GM19324 (cell line): Measurements from ENCODE around the gene PNMA8B.
"Not testable (repeated sequence)": the region's sequence is repeated elsewhere in the genome, so short reads cannot be mapped to it uniquely, and the experiment has no call there.

ENCODE experiments used
- ATAC-seq: cut with Tn5 transposase; IDR thresholded peaks from one replicate; pipeline ENCODE4 v1.9.1; 2021; ENCODE audit warnings: mild to moderate bottlenecking, moderate library complexity; ENCODE audit not compliant: unreplicated experiment, low FRiP score

Gene PNMA8B, protein sequence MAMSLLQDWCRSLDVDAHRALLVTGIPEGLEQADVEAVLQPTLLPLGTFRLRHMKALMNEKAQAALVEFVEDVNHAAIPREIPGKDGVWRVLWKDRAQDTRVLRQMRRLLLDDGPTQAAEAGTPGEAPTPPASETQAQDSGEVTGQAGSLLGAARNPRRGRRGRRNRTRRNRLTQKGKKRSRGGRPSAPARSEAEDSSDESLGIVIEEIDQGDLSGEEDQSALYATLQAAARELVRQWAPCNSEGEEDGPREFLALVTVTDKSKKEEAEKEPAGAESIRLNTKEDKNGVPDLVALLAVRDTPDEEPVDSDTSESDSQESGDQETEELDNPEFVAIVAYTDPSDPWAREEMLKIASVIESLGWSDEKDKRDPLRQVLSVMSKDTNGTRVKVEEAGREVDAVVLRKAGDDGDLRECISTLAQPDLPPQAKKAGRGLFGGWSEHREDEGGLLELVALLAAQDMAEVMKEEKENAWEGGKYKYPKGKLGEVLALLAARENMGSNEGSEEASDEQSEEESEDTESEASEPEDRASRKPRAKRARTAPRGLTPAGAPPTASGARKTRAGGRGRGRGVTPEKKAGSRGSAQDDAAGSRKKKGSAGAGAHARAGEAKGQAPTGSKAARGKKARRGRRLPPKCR

DNA sequence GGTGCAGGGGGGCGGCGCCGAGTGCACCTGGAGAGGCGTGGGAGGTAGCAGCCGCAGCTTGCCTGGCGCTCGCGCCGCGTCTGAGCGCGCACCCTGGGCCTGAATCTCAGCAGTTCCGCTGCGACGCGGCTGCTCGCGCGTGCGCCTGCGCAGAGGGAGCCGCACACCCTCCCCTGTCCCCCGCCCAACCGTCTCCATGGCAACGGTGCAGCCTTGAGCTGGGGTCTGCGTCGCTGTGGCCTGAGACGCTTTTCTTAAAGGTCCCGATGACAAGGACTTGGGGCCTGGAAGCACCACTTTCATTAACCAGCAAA is at the start of gene PNMA8B:
TSS of gene PNMA8B (minus strand) at position 82 of the 314 bp plus-strand sequence. CDS start 402 bp downstream, outside the sequence.
- no peak for ATAC-seq

DNA sequence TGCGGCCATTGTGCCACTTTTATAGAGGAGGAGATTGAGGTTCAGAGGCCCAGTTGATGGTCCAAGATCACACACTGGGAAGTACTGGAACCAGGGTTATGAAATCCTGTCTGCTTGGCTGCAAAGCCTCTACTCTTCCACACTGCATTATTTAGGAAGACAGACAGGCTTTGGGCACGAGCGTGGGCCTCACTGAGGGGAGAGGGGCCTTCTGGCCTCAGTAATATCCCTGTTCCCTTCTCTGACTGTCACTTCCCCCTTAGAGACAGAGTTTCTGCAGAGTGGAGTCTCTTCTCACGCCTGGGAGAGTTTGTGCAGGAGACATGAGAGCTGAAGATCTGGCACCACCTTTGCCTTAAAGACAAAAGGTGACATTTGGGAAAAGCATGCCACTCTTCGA is 49.0 kb upstream of the PNMA8B start:
- ATAC-seq: no peak

DNA sequence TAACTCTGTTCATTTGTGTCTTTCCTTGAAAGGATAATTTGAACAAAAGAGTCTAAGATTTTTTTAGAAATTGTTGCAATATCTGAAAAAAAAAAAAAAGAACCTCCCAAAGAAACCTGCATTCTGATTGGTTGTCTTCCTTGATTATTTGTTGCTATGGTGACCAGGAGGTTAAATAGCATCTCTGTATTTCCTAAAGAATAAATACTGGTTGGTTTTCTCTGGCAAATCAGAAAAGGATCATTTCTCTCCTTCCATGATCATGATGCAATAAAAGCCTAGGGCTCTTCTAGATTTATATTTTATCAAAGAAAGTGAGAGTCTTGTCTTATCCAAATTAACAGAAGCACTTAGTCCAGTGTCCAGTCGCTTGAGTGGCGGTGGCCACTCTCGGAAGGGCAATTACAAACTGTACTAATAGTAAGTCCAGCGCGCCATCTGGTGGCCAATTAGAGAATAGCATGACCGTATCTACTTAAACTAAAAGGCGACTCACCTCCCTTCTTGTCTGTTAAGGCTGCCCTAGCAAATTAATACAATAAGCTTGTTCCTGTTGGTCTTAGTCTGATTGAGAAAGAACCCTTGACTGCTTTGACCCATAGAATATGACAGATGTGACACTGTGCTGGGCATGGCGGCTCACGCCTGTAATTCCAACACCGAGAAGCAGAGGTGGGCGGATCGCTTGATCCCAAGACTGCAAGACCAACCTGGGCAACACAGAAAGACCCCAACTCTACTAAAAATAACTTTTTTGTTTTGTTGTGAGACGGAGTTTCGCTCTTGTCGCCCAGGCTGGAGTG is 47.0 kb upstream of the PNMA8B start:
- ATAC-seq: no peak

DNA sequence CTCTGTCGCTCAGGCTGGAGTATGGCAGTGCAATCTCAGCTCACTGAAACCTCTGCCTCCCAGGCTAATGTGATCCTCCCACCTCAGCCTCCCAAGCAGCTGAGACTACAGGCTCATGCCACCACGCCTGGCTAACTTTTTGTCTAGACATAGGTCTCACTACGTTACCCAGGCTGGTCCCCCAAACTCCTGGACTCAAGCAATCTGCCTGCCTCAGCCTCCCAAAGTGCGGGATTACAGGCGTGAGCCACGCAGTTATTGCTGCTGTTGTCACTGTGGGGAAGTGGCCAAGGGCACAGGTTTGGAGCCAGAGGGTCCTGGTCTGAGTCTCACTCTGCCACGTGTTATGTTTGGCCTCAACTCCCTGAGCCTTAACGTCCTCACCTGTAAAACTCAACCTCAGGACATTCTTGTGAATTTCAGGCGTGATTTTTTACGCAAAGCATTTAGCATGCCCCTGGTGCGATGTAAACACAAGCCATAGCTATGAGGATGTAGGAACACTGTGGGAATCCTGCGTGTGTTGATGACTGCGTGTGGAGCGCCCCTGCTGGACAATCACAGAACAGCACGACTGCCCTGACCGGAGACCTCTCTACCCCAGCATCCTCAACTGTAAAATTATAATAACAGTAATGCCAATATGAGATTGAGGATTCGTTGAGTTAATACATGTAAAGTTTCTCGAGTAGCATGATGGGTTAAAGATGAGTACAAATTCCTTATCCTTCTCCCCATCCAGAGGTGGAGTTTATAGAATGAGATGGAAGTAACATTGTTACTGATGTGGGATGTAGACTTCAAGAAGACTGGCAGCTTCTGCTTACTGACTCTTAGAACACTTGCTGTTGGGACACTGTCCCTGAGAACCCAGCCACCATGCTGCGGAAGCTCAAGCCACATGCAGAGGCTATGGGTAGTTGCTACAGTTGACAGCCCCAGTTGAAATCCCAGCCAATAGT is 41.8 kb upstream of the PNMA8B start:
- no peak for ATAC-seq

DNA sequence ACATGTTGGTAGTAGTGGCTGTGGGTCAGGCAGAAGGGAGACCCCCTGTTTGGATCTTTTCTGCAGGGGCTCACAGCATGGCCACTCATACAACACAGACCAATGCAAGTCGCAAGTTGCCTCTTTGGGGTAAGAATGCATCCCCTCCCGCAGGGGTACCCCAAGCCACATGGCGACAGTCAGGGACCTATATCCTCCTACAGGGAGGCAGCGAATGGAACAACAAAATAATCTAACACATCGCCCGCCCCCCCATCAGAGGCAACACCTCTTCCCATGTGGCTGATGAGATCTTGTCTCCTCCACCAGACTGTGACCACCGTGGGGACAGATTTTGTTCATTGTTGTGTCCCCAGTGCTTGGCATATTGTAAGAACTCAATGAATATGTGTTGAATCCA is 40.7 kb upstream of the PNMA8B start:
- no peak for ATAC-seq

DNA sequence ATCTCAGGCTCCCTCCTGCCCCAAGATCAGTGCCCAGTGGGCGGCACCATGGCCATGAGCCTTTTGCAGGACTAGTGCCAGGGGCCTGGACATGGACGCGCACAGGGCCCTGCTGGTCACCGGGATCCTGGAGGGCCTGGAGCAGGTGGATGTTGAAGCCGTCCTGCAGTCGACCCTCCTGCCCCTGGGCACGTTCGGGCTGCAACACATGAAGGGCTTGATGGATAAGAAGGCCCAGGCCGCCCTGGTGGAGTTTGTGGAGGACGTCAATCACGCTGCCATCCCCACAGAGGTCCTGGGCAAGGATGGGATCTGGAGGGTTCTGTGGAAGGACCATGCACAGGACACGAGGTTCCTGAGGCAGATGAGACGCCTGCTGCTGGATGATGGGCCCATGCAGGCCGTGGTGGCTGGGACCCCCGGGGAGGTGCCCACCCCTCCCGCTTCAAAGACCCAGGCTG is 38.0 kb upstream of the PNMA8B start:
- no peak for ATAC-seq

DNA sequence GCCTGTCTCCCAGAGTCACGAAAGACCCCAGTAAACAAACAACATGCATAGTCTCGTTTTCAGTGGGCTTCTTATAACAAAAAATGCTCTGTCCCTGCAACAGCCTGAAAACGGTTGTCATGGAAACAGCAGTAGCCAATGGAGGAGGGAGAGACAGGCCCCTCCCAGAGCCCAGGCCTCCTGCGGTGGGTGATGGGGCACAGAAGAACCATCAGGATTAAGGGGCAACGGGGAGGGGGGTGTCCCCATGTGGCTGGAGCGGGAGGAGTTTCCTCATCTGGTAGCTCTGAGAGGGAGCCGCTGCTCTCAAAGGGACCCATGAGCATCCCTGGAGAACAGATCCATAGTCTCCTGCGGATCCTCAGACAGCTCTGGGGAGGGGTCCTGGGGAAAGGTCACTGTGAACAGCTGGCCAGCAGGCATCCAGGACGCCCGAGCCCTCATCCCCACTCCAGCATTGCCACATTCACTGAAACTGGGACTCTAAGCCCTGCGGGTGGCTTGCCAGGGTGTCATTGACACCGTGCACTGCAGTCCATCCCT is 37.5 kb upstream of the PNMA8B start:
- no peak for ATAC-seq

DNA sequence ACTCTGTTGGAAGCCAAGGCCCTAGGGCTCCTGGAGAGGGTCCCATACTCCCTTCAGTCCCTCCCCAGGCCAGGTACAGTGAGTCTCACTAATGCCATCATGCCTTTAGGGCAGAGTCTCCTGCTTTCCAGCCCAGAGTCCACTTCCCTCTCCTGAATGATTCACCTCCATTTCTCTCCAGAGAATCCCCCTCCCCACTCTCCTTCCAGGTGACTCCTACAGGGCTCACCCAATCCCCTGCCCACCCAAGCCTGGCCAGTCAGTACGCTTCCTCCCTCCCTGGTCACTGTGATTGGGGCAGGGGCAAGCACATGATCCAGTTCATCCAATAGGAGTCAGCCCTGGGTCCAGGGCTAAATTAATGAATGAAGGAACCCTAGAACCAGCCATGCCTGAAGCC is 35.0 kb upstream of the PNMA8B start:
- no peak for ATAC-seq

DNA sequence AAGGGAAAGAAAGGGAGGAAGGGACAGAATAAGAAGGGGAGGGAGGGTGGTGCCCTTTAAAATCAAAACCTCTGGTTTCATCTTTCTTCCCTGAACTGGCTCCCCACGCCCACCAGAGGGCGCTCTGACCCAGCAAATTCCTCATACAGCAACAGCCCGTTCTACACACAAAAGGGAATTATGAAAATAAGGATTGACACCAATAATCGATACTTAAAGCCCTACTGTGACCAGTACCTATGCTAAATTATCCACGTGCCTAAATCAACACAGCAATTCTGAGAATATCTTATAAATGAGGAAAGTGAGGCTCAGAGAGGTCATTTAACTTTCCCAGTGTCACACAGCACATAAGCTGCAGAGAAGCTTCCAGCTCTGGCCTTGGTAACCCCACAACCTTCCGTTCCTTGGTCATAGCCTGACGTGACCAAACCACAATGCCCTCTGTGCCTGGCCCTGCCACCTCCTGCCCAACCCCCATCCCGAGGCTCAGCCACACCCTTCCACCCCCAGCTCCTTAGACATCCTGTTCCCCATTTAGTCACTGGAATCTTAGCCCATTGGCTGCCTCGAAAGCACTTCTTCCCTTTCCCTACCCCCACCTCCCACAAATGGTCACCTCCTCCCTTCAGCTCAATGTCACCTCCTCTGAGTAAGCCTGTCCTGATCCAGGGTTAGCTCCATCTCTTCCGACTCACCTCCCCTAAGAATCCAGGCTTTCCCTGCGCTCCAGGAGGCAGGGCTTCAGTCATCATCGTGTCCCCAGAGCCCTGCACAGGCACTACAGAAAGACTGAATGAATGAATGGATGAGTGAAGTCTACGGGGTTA is 34.2 kb upstream of the PNMA8B start:
- no peak for ATAC-seq

DNA sequence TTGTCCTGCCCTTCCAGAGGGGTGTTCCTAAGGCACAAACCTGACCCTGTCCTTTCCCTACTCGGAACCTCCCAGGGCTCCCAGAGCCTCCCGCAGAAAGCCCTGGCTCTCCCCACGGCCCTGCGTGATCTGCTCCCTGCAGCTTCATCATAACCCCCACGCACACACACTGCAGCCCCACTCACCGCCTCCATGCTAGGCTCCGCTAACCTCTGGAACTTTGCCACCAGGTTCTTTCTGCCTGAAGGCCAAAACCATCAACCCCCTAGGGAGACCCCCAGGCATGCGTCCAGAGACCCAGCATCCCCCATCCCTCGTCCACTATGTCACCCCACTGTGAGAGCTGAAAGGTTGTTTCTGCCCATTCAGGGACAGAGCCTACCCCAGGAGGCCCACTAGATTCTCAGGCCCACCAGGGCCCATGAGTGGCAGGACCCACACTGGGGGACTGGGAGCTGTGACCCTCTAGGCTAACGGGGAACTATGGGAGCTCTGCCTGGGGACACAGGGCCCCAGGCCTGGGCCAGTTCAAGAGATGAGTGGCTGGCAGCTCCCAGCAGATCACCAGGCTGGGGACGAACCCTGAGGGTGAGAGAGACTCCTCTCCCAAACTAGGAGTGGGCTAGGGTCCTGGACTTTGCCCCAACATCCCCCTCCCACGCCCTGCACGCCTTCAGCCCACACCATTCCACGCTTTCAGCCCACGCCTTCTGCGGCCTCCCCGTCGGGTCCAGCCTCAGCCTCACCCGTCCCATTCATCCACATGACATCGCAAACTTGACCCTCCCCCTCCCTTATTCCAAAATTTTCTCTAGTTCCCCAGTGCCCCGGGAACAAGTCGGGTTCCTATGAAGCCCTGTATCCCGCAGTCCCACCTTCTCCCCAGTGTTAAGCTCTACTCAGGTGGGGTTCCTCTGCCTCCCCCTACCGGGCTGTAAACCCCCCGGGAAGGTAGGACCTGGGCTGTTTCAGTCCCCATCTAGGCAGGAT is 33.2 kb upstream of the PNMA8B start:
- no peak for ATAC-seq

DNA sequence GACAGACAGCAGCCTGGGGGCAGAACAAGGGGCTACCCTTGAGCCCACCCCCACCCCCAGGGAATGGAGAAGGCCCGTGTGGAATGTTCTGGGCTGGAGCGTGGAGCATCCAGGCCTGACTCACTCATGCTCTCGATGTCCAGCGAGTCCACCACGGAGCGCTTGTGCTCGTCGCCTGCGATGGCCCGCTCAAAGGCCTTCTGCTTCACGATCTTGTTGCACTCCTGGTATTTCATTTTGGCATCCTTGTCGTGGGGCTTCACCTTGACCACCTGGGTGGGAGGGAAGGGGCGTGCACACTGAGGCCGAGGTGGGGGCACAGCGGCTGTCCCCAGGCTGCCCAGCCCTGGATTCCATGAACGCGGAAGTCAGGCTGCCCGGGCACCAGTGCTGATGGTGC is 31.1 kb upstream of the PNMA8B start:
- not testable (repeated sequence) for ATAC-seq

DNA sequence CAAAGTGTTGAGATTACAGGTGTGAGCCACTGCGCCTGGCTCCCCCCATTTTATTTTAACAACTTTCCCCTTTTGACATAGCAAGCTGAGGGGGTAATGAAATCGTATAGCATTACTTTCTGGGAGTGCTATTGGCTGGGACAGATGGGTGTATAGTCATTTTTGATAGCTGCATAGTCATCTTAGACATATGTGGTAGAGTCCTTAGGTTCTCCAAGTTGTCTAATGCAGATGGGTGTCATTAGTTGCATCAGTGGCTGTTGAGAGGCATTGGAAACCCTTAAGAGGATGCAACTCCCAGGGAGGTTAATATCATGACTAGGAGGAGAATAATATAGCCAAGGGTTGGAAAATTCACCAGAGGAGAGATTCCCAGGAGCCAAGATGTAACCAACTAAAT is 28.6 kb upstream of the PNMA8B start:
- no peak for ATAC-seq

DNA sequence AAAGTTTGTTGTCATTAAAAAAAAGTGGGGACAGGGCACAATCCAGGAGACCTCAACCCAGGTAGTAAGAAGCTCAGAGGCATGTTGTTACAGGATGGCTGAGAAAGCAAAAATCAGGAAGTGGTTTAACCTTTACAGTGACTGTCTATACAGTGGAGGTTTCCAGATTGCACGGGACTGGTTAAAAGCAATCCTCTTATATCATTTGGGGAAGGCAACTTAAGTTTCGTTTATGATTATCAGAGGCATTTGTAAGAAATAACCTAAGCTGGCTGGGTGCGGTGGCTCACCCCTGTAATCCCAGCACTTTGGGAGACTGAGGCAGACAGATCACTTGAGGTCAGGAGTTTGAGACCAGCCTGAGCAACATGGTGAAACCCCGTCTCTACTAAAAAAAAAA is 27.3 kb upstream of the PNMA8B start:
- not testable (repeated sequence) for ATAC-seq

DNA sequence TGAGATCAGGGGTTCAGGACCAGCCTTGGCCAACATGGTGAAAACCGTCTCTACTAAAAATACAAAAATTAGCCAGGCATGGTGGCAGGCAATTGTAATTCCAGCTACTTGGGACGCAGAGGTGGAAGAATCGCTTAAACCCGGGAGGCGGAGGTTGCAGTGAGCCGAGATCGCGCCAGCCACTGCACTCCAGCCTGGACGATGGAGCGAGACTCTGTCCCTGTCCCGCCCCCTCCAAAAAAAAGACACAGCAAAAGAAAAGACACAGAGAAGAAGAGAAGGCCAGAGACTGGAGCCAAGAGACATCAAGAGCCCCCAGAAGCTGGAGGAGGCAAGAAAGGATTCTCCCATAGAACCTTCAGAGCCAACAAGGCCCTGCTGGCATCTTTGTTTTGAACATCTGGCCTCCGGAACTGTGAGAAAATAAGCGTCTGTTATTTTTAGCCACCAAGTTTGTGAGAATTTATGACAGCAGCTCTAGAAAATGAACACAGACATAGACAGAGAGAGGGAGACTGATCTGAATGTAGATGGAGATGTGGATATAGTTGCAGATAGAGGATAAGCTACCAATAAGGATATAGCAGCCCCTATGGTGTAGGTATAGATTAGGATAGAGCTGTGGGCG is 25.7 kb upstream of the PNMA8B start:
- ATAC-seq: no peak

DNA sequence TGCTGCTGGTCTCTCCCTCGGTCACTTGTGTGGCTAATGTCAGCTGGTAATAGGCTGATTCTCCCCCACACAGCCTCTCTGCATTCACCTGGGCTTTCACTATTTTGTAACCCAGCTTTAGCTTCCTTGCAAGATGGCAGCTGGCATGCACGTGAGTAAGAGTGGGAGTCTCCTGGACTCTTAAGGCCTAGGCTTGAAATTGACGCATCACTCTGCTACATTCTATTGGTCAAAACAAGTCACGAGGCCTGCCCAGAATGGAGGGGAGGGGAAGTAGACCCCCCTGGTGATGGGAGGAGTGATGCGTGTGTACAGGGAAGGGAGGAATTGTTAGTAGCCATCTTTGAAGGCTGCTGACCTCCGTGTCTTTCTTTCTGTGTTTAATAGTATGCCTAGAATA is 24.9 kb upstream of the PNMA8B start:
- no peak for ATAC-seq

DNA sequence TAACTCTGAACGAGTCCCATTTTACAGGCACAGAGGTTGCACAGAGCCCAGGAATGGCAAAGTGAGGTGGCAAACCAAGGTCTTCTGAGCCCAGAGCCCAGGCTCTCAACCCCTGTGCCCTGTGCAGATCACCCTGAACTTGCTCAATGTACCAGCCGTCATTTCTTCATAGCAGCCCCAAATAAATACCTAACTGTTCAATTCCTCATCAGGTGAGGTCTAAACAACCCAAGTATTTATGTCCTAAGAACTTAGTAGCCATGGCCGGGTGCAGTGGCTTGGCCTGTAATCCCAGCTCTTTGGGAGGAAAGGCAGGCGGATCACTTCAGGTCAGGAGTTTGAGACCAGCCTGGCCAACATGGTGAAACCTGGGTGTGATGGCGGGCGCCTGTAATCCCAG is 21.8 kb upstream of the PNMA8B start:
- ATAC-seq: no peak

DNA sequence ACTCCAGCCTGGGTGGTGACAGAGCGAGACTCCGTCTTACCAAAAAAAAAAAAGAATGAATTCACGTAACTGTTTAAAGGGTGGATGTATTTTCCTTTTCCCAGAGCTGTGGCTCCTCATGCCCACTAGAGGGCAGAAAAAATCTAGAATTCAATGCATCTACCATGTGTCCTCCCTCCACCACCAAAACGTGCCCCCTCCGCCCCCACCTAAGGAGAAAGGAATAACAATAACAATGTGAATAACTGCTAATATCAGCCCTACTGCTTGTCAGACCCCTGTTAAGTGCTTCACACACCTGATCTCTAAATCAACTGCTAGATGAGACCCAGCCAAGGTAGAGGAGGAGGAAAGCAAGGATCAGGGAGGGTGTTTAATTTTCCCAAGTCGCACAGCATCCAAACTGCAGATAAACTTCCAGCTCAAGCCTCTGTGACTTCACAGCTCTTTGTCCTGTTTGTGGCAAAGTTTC is 20.2 kb upstream of the PNMA8B start:
- ATAC-seq: no peak

DNA sequence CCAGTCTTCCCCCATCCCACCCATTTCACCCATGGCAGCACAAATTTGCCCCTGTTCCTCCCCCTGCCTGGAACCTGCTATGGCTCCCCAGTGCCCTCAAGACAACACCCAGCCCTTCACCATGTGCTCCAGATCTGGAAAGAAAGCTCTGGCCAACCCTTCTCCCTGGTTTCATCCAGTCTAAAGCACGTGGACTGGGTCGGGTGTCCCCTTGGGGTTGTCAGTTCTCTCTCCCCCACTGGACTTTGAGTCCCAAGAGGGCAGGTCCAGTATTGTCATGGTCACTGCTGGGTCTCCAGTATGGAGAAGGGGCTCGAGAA is 19.6 kb upstream of the PNMA8B start:
- ATAC-seq: no peak
